ENCODE data around the gene AFAP1L2. TPM values are rescaled to one million over a fixed set of nuclear protein-coding genes. Genes with fewer than 3 reads are reported as not detected.

The AFAP1L2 gene
- polyA plus RNA-seq, 1 donor from 2014 or later: 0.88 TPM

- Histone ChIP-seq H3K27me3 (ENCODE audit: insufficient read depth, low read depth, low read length) (no peaks in the 10 kb centered on the region), H3K4me2 (ENCODE audit: low read length) (no peak overlapping the region), H3K27ac (ENCODE audit: low read length) (no peak overlapping the region), H3K4me3 (ENCODE audit: low read length) (no peak overlapping the region), H3K9me3 (ENCODE audit: low read length) (no peaks in the 10 kb centered on the region), H4K20me1 (ENCODE audit: insufficient read depth) (no peaks in the 10 kb centered on the region), H3K36me3 (ENCODE audit: insufficient read depth, low read length) (no peaks in the 10 kb centered on the region), H3F3A (ENCODE audit: insufficient read depth, low read length, poor library complexity, severe bottlenecking) (no peaks in the 10 kb centered on the region), H3K79me2 (replicated peaks; ENCODE audit: insufficient read depth, low read length) (no peaks in the 10 kb centered on the region), H3K9ac (ENCODE audit: low read length) (no peak overlapping the region), H3K9me2 (ENCODE audit: insufficient read depth, low read length) (no peaks in the 10 kb centered on the region), H2AFZ (ENCODE audit: low read depth, low read length) (no peak overlapping the region)
- TF ChIP-seq TAF1 (IDR thresholded peaks at IDR 0.05; ENCODE audit: low read depth): no peak
Measured at GRCh38 chr10:114395366-114396022, 8.8 kb downstream of the AFAP1L2 start.

- H3K9ac ChIP-seq (ENCODE audit: low read length): no peak overlapping the region
- H3K79me2 ChIP-seq (replicated peaks; ENCODE audit: insufficient read depth, low read length): no peaks in the 10 kb centered on the region
- H3K27me3 ChIP-seq (ENCODE audit: insufficient read depth, low read depth, low read length): no peaks in the 10 kb centered on the region
- H3K9me3 ChIP-seq (ENCODE audit: low read length): no peaks in the 10 kb centered on the region
- TF ChIP-seq REST (IDR thresholded peaks at IDR 0.05; ENCODE audit: borderline replicate concordance): no peak
- TF ChIP-seq SMC3 (conservative IDR thresholded peaks at IDR 0.05; ENCODE audit: poor library complexity): no peak
- no peak overlapping the region for H3K4me3 ChIP-seq (ENCODE audit: low read length)
- no peaks in the 10 kb centered on the region for H3F3A ChIP-seq (ENCODE audit: insufficient read depth, low read length, poor library complexity, severe bottlenecking)
- H2AFZ ChIP-seq (ENCODE audit: low read depth, low read length): no peak overlapping the region
- H3K36me3 ChIP-seq (ENCODE audit: insufficient read depth, low read length): no peaks in the 10 kb centered on the region
- H4K20me1 ChIP-seq (ENCODE audit: insufficient read depth): no peaks in the 10 kb centered on the region
- H3K27ac ChIP-seq (ENCODE audit: low read length): no peak overlapping the region
- H3K9me2 ChIP-seq (ENCODE audit: insufficient read depth, low read length): no peaks in the 10 kb centered on the region
- H3K4me2 ChIP-seq (ENCODE audit: low read length): no peak overlapping the region
Measured at GRCh38 chr10:114394531-114394930, 9.8 kb downstream of the AFAP1L2 start.

GRCh38 chr10:114393886-114394285 lies 10.4 kb downstream of the AFAP1L2 start:
- Histone ChIP-seq H3F3A (ENCODE audit: insufficient read depth, low read length, poor library complexity, severe bottlenecking) (no peaks in the 10 kb centered on the region), H2AFZ (ENCODE audit: low read depth, low read length) (no peak overlapping the region), H3K79me2 (replicated peaks; ENCODE audit: insufficient read depth, low read length) (no peaks in the 10 kb centered on the region), H3K27me3 (ENCODE audit: insufficient read depth, low read depth, low read length) (no peaks in the 10 kb centered on the region), H3K27ac (ENCODE audit: low read length) (no peak overlapping the region), H3K9ac (ENCODE audit: low read length) (no peak overlapping the region), H3K9me3 (ENCODE audit: low read length) (no peaks in the 10 kb centered on the region), H4K20me1 (ENCODE audit: insufficient read depth) (no peaks in the 10 kb centered on the region), H3K9me2 (ENCODE audit: insufficient read depth, low read length) (no peaks in the 10 kb centered on the region), H3K36me3 (ENCODE audit: insufficient read depth, low read length) (no peaks in the 10 kb centered on the region), H3K4me3 (ENCODE audit: low read length) (no peak overlapping the region), H3K4me2 (ENCODE audit: low read length) (no peak overlapping the region)
- TF ChIP-seq EP300 (conservative IDR thresholded peaks at IDR 0.05; ENCODE audit: poor library complexity, severe bottlenecking) (no peak), SMC3 (conservative IDR thresholded peaks at IDR 0.05; ENCODE audit: poor library complexity) (no peak), POLR2AphosphoS5 (IDR thresholded peaks at IDR 0.05) (no peak)

GRCh38 chr10:114393482-114393881 lies 10.8 kb downstream of the AFAP1L2 start:
- Histone ChIP-seq H3K79me2 (replicated peaks; ENCODE audit: insufficient read depth, low read length) (no peaks in the 10 kb centered on the region), H2AFZ (ENCODE audit: low read depth, low read length) (no peak overlapping the region), H3K4me2 (ENCODE audit: low read length) (no peak overlapping the region)
- no peak for TF ChIP-seq SMC3 (conservative IDR thresholded peaks at IDR 0.05; ENCODE audit: poor library complexity)
- TF ChIP-seq REST (IDR thresholded peaks at IDR 0.05; ENCODE audit: borderline replicate concordance): no peak
- TF ChIP-seq TAF1 (IDR thresholded peaks at IDR 0.05; ENCODE audit: low read depth): no peak
- TF ChIP-seq CTCF (IDR thresholded peaks at IDR 0.05; ENCODE audit: poor library complexity, severe bottlenecking): no peak
- no peak for TF ChIP-seq MXI1 (conservative IDR thresholded peaks at IDR 0.05; ENCODE audit: poor library complexity, severe bottlenecking)
- no peak for TF ChIP-seq EP300 (conservative IDR thresholded peaks at IDR 0.05; ENCODE audit: poor library complexity, severe bottlenecking)
- no peak for TF ChIP-seq RAD21 (conservative IDR thresholded peaks at IDR 0.05)
- TF ChIP-seq EZH2 (IDR thresholded peaks at IDR 0.05; ENCODE audit: borderline replicate concordance, insufficient read depth, low read length, poor library complexity, severe bottlenecking): no peak

More at GRCh38 chr10:114393482-114393881, 10.8 kb downstream of the AFAP1L2 start:
- Histone ChIP-seq H3K9me3 (ENCODE audit: low read length) (no peaks in the 10 kb centered on the region), H3K9me2 (ENCODE audit: insufficient read depth, low read length) (no peaks in the 10 kb centered on the region), H3F3A (ENCODE audit: insufficient read depth, low read length, poor library complexity, severe bottlenecking) (no peaks in the 10 kb centered on the region), H3K9ac (ENCODE audit: low read length) (no peak overlapping the region), H3K4me3 (ENCODE audit: low read length) (no peak overlapping the region), H3K27ac (ENCODE audit: low read length) (no peak overlapping the region), H3K36me3 (ENCODE audit: insufficient read depth, low read length) (no peaks in the 10 kb centered on the region), H4K20me1 (ENCODE audit: insufficient read depth) (no peaks in the 10 kb centered on the region), H3K27me3 (ENCODE audit: insufficient read depth, low read depth, low read length) (no peaks in the 10 kb centered on the region)

All from neural cell (in vitro differentiated cells).